GM12865 (cell line): Measurements from ENCODE around the gene LYL1.

Experiments used
- DNase-seq: peaks from one replicate; pipeline ENCODE4 v3.0.0; 2010; ENCODE audit warnings: low read depth
- H3K4me3 ChIP-seq: 2 replicates; pipeline ENCODE4 v1.5.1; 2011; ENCODE audit warnings: mild to moderate bottlenecking, low read depth, low read length, control low read depth
- TF ChIP-seq, protein P1 (sequence below): IDR thresholded peaks from 2 replicates; pipeline ENCODE4 v1.5.1; 2011; ENCODE audit warnings: low read length, control low read depth, low read depth, inconsistent platforms; ENCODE audit not compliant: insufficient read depth; ENCODE audit errors: missing control alignments

LYL1 gene

DNA sequence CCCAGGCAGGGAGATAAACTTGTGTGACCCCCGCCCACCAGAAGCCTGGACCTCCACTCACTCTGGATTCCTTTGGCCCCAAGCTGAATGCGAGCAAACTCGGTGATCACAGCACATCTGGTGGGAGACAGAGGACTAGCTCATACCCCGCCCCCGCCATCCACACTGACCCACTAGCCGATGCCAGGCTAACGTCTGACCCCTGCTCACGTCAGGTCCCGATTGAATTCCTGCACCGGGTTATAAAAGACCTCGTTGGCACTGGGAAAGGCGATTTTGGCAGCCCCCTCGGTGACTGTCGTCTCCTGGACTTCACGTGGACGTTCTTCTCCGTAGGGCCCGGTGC, 13.3 kb upstream of the LYL1 start:
- TF ChIP-seq, protein P1, sequence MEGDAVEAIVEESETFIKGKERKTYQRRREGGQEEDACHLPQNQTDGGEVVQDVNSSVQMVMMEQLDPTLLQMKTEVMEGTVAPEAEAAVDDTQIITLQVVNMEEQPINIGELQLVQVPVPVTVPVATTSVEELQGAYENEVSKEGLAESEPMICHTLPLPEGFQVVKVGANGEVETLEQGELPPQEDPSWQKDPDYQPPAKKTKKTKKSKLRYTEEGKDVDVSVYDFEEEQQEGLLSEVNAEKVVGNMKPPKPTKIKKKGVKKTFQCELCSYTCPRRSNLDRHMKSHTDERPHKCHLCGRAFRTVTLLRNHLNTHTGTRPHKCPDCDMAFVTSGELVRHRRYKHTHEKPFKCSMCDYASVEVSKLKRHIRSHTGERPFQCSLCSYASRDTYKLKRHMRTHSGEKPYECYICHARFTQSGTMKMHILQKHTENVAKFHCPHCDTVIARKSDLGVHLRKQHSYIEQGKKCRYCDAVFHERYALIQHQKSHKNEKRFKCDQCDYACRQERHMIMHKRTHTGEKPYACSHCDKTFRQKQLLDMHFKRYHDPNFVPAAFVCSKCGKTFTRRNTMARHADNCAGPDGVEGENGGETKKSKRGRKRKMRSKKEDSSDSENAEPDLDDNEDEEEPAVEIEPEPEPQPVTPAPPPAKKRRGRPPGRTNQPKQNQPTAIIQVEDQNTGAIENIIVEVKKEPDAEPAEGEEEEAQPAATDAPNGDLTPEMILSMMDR = no peak
- H3K4me3 ChIP-seq = peak overlapping the region; percentile 95
- no peak for DNase-seq

DNA sequence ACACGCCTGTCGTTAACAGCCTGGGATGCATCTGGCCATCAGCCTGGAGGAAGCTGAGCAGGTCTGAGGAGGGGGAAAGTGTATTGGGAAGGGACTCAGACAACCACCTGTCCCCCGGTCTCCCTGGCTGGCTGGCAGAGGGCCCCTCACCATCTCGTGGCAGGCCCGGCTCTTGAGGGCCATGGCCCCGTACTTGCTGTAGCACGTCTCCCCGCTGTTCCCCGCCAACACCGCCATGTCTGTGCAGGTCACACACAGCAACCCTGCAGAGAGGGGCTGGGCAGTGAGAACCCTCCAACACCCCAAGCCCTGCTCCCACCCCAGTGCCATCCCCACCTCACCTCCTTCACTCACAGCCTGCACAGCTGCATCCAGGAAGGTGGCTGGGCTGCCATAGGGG, 9.9 kb upstream of the LYL1 start:
- TF ChIP-seq, protein P1 = no peak
- no peak overlapping the region for H3K4me3 ChIP-seq
- DNase-seq = no peak

DNA sequence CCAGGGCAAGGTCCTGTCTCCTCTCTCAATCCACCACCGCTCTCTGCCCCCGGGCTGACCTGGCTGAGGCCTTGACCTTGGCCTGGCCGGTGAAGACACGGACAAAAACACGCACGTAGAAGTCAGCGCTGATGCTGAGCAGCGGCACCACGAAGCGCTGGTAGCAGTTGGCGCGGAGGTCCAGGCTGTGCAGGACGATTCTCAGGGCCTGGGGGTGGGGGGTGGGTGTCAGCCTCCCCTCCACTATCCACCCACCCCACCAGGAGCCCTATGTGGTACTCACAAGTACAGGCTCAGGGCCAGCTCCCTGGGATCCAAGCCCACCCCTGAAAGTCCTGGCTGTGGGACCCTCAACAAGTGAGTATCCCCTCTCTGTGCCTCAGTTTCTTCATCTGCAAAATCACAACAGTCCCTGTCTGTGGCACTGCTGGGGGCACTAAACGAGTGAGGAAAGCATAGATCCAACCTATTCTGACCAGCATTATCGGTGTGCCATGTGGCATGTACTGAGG, 7.5 kb upstream of the LYL1 start:
- H3K4me3 ChIP-seq = no peak overlapping the region
- no peak for DNase-seq
- TF ChIP-seq, protein P1 = no peak

DNA sequence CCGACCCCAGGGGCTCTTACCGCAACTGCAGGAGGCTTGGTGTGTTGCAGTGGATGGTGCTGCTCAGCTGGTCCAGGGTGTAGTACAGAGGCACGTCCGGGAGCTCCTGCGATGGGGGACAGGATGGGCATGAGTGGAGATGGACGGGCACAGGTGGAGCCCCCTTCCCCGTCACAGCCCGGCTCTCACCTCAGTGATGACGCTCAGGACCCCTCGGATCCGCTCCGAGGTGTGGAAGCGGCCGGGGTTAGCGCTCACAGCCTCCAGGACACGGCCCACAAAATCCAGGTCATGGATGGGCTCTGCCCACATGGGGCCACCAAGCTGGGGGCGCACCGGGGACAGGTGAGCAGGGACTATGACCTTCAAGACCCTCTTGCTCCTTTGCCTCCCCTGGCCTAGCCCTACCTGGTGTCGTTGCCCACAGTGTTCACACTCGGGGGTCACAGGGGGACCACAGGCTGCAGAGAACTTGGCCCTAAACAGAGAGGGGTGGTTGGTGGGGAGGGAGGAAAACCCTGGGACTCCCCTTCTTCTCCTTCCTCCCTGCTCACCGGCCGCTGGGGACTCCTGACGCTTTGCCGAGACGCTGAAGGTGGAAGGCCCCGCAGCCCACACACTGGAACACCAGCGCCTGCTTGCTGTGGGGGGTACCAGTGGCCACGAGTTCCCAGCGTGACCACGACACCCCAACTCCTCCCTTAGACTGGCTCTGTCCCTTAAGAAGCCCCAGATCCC, 6.9 kb upstream of the LYL1 start:
- TF ChIP-seq, protein P1 = no peak
- no peak for DNase-seq
- H3K4me3 ChIP-seq = no peak overlapping the region

DNA sequence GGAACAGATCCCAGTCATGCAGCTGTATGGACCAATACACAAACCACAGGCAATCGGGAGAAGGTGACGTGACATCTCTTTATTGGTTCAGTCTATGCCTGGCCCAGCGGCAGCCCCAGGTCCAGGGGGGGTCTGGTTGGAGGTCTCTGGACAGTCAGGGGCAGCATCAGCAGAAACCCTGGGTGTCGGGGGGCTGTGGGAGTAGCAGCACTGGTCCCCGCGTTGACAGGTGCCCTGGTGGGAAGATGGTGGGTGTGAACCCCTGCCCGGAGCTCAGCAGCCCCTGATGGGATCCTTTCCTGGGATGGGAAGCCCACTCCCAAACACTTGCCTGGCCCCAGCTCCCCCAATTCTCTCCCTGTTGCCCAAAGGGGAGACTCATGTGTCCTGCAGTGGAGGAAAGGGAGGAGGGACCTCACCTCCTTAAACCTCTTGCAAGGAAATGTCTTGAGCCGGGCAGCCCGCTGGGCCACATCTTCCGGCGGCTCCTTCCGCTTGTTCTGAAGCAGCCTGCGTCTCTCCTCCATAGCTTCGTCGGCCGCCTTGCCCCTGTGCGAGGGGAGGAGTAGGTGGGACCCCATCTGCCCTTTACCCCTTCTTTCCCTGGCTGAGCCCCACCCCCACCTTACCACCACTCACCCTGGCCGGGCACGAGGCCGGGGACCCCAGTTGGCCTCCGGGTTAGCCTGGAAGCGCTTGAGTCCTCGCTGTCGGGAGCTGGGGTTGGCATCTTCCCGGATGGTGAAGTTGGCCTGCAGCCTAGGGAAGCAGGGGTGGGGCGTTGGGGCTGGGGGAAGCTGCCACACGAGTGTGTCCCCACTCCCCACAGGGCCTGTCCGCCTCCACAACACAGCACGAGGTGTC, 2.4 kb upstream of the LYL1 start:
- H3K4me3 ChIP-seq = peak overlapping the region; percentile 68
- peak; percentile 79 for DNase-seq
- TF ChIP-seq, protein P1 = no peak

DNA sequence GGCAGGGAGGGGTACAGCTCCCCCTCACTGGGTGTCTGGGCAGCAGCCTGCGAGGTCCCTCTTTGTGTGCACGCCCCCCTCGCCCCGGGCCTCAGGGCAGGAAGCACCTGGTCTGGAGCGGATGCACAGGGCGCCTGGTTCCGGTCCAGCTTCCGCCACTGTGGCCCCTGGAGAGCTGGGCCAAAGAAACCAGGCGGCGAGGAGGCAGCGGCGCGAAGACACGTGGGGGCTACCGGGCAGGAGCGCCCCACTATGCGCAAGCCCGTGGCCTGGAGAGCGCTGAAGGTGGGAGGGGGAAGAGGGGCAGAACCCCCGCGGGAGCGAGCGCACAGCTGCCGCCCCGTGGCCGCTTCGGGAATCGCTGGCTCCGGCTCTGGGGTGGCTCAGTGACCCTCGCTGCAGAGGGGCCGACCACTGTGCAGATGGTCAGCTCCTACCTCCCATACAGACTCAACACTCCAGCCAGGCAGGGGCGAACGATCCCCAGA, 1.7 kb upstream of the LYL1 start:
- H3K4me3 ChIP-seq = peak overlapping the region; percentile 68
- DNase-seq = peak; percentile 88

More for the DNA sequence above, 1.7 kb upstream of the LYL1 start:
- TF ChIP-seq, protein P1 = peak; percentile 99
